HepG2 (cell line): ENCODE data around the gene GGA1. TPM values are rescaled to one million over a fixed set of nuclear protein-coding genes. Genes with fewer than 3 reads are reported as not detected.

Source experiments
- BCL6 ChIP-seq: IDR thresholded peaks from 2 replicates; pipeline ENCODE4 v1.6.1; 2016; ENCODE audit warnings: missing genetic modification reagents, missing compliant biosample characterization
- CENPX ChIP-seq: sonication (generic); formaldehyde crosslinking; IDR thresholded peaks from 2 replicates; pipeline ENCODE4 v1.9.0; 2021; ENCODE audit warnings: mild to moderate bottlenecking, missing genetic modification reagents, moderate library complexity
- DPF2 ChIP-seq: sonication (generic); formaldehyde crosslinking; IDR thresholded peaks from 2 replicates; pipeline ENCODE4 v1.4.0; 2020; ENCODE audit warnings: mild to moderate bottlenecking, low read depth, missing genetic modification reagents, borderline replicate concordance
- ESRRA ChIP-seq: sonication (generic); formaldehyde crosslinking; IDR thresholded peaks from 2 replicates; pipeline ENCODE4 v1.5.1; 2020; ENCODE audit warnings: mild to moderate bottlenecking, low read depth, missing genetic modification reagents
- GATA4 ChIP-seq: sonication (generic); IDR thresholded peaks from 2 replicates; pipeline ENCODE4 v1.6.1; 2016; ENCODE audit warnings: antibody characterized with exemption, low read depth, borderline replicate concordance
- GTF2F1 ChIP-seq: fragments of 150-350 bp; IDR thresholded peaks from 2 replicates; pipeline ENCODE4 v1.6.1; 2014; ENCODE audit warnings: low read length
- MAF1 ChIP-seq: sonication (generic); formaldehyde crosslinking; IDR thresholded peaks from 2 replicates; pipeline ENCODE4 v1.5.0; 2020; ENCODE audit warnings: missing genetic modification reagents, borderline replicate concordance
- TEAD2 ChIP-seq: sonication (generic); formaldehyde crosslinking; IDR thresholded peaks from 2 replicates; pipeline ENCODE4 v1.9.0; 2021; ENCODE audit warnings: missing genetic modification reagents
- THYN1 ChIP-seq: sonication (generic); formaldehyde crosslinking; IDR thresholded peaks from 2 replicates; pipeline ENCODE4 v1.8.1; 2023; ENCODE audit warnings: low read depth, mild to moderate bottlenecking, moderate library complexity, missing genetic modification reagents, borderline replicate concordance
- XRCC5 ChIP-seq: fragments of 200-400 bp; formaldehyde crosslinking; optimal IDR thresholded peaks from 2 replicates; pipeline ENCODE3; 2017; ENCODE audit warnings: mild to moderate bottlenecking, low read length
- ZBTB38 ChIP-seq: sonication (generic); formaldehyde crosslinking; IDR thresholded peaks from 2 replicates; pipeline ENCODE4 v1.5.1; 2020; ENCODE audit warnings: mild to moderate bottlenecking, missing genetic modification reagents
- ZNF234 ChIP-seq: sonication (generic); formaldehyde crosslinking; conservative IDR thresholded peaks from 2 replicates; pipeline ENCODE4 v1.5.1; 2020; ENCODE audit warnings: mild to moderate bottlenecking, missing genetic modification reagents
- ZNF235 ChIP-seq: sonication (generic); formaldehyde crosslinking; IDR thresholded peaks from 2 replicates; pipeline ENCODE4 v1.8.1; 2023; ENCODE audit warnings: mild to moderate bottlenecking, missing genetic modification reagents, borderline replicate concordance
- ZNF354B ChIP-seq: sonication (generic); formaldehyde crosslinking; IDR thresholded peaks from 2 replicates; pipeline ENCODE4 v1.8.0; 2022; ENCODE audit warnings: mild to moderate bottlenecking, missing genetic modification reagents
- ZNF550 ChIP-seq: sonication (generic); formaldehyde crosslinking; IDR thresholded peaks from 2 replicates; pipeline ENCODE4 v1.4.0; 2020; ENCODE audit warnings: mild to moderate bottlenecking, missing genetic modification reagents, borderline replicate concordance
- ZNF605 ChIP-seq: sonication (generic); formaldehyde crosslinking; IDR thresholded peaks from 2 replicates; pipeline ENCODE4 v1.8.0; 2022; ENCODE audit warnings: mild to moderate bottlenecking, missing genetic modification reagents
- polyA plus RNA-seq, 8 experiments: library from polyadenylated mRNA; depleted of rRNA in 3 of 8; stranded (reverse) in 7 of 8; unstranded in 1 of 8; fragments of >200 nt; fragmentation: Illumina TruSeq in 4 of 8; extraction: Trizol in 4 of 8; gene quantifications; 2 replicates each; pipeline versions ENCODE4 v1.2.1 to v1.2.3, GENCODE V29; 2011 to 2016; ENCODE audit warnings: low read depth in 4 of 8, missing spikeins in 1 of 8, mixed read lengths in 1 of 8; ENCODE audit not compliant: insufficient read depth in 1 of 8
- total RNA-seq, 5 experiments: library from RNA; depleted of rRNA; stranded (reverse); fragments of >200 nt; fragmentation: Illumina TruSeq; extraction: Trizol; gene quantifications; 2 replicates each; pipeline ENCODE4 v1.2.3, GENCODE V29; 2016; ENCODE audit warnings: low read depth in 1 of 5
- TF ChIP-seq, protein P1 (sequence below): sonication (generic); formaldehyde crosslinking; IDR thresholded peaks from 2 replicates; pipeline ENCODE4 v1.4.0; 2020; ENCODE audit warnings: mild to moderate bottlenecking, missing genetic modification reagents
- TF ChIP-seq, protein P2 (sequence below): sonication (generic); formaldehyde crosslinking; IDR thresholded peaks from 2 replicates; pipeline ENCODE4 v1.4.0; 2020; ENCODE audit warnings: mild to moderate bottlenecking, missing genetic modification reagents
- TF ChIP-seq, protein P3 (sequence below): sonication (generic); formaldehyde crosslinking; IDR thresholded peaks from 2 replicates; pipeline ENCODE4; 2020; ENCODE audit warnings: missing genetic modification reagents, mild to moderate bottlenecking, borderline replicate concordance
- TF ChIP-seq, protein P4 (sequence below): sonication (generic); formaldehyde crosslinking; IDR thresholded peaks from 2 replicates; pipeline ENCODE4 v1.4.0; 2020; ENCODE audit warnings: mild to moderate bottlenecking, missing genetic modification reagents, borderline replicate concordance

The GGA1 gene
- total and polyA plus RNA-seq, 2 of the 13 experiments (the other 11 are each of a cell fraction or from before 2014, with no cell fraction given): 29.1 to 87.2 TPM

DNA sequence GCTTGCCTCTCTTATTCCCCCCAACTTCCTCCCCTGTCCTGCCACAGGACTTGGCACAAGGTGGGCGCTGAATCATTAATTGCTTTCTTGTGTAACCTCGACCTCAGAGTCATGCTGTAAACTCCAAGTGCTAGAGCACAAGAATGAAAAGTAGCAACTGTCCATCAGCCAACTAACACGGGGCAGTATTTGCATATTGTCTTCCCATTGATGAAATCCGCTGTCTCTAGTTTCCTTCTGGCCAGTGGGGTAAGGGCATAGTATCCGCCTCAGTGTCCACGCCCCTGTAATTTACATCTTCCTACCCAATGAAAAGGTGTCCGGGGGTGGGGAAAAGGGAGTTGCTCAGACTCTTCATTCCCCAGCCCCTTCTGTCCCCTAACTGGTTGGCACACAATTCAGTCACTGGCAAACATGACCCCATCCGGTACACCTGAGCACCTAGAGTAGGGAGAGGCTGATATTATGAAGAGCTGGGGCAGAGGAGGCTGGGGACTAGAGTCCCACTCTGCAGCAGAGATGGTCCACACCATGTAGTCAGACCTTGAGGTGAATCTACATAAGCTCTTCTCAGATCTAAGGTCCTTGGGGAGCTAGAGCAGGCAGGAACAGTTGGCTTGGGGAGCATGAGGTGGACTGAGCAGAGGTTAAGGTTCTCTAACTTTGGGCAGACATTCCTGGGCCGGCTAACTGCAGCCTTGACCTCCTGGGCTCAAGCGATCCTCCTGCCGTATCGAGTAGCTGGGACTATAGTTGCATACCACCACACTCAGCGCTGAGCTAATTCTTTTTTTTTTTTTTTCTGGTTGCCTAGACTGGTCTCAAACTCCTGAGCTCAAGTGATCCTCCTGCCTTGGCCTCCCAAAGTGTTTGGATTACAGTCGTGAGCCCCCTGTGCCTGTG lies 6.8 kb upstream of the GGA1 start (continued):
- TF ChIP-seq, protein P1, sequence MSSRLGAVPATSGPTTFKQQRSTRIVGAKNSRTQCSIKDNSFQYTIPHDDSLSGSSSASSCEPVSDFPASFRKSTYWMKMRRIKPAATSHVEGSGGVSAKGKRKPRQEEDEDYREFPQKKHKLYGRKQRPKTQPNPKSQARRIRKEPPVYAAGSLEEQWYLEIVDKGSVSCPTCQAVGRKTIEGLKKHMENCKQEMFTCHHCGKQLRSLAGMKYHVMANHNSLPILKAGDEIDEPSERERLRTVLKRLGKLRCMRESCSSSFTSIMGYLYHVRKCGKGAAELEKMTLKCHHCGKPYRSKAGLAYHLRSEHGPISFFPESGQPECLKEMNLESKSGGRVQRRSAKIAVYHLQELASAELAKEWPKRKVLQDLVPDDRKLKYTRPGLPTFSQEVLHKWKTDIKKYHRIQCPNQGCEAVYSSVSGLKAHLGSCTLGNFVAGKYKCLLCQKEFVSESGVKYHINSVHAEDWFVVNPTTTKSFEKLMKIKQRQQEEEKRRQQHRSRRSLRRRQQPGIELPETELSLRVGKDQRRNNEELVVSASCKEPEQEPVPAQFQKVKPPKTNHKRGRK (CRISPR knock-in tag): no peak
- TF ChIP-seq ZNF605 (CRISPR knock-in tag) (no peak), ZNF354B (CRISPR knock-in tag) (no peak), BCL6 (0 out of 2 replicates have a peak, but pooled peaks have one; percentile 20), ZNF235 (CRISPR knock-in tag) (no peak), ZNF234 (no peak), CENPX (CRISPR knock-in tag) (no peak), MAF1 (CRISPR knock-in tag) (no peak), THYN1 (CRISPR knock-in tag) (no peak), DPF2 (CRISPR knock-in tag) (no peak), ZNF550 (CRISPR knock-in tag) (no peak), GTF2F1 (no peak), TEAD2 (no peak), GATA4 (no peak), XRCC5 (no peak), ZBTB38 (no peak), ESRRA (no peak)
- TF ChIP-seq, protein P2, sequence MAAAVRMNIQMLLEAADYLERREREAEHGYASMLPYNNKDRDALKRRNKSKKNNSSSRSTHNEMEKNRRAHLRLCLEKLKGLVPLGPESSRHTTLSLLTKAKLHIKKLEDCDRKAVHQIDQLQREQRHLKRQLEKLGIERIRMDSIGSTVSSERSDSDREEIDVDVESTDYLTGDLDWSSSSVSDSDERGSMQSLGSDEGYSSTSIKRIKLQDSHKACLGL (CRISPR knock-in tag): no peak
- TF ChIP-seq, protein P3, sequence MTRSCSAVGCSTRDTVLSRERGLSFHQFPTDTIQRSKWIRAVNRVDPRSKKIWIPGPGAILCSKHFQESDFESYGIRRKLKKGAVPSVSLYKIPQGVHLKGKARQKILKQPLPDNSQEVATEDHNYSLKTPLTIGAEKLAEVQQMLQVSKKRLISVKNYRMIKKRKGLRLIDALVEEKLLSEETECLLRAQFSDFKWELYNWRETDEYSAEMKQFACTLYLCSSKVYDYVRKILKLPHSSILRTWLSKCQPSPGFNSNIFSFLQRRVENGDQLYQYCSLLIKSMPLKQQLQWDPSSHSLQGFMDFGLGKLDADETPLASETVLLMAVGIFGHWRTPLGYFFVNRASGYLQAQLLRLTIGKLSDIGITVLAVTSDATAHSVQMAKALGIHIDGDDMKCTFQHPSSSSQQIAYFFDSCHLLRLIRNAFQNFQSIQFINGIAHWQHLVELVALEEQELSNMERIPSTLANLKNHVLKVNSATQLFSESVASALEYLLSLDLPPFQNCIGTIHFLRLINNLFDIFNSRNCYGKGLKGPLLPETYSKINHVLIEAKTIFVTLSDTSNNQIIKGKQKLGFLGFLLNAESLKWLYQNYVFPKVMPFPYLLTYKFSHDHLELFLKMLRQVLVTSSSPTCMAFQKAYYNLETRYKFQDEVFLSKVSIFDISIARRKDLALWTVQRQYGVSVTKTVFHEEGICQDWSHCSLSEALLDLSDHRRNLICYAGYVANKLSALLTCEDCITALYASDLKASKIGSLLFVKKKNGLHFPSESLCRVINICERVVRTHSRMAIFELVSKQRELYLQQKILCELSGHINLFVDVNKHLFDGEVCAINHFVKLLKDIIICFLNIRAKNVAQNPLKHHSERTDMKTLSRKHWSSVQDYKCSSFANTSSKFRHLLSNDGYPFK: no peak
- TF ChIP-seq, protein P4, sequence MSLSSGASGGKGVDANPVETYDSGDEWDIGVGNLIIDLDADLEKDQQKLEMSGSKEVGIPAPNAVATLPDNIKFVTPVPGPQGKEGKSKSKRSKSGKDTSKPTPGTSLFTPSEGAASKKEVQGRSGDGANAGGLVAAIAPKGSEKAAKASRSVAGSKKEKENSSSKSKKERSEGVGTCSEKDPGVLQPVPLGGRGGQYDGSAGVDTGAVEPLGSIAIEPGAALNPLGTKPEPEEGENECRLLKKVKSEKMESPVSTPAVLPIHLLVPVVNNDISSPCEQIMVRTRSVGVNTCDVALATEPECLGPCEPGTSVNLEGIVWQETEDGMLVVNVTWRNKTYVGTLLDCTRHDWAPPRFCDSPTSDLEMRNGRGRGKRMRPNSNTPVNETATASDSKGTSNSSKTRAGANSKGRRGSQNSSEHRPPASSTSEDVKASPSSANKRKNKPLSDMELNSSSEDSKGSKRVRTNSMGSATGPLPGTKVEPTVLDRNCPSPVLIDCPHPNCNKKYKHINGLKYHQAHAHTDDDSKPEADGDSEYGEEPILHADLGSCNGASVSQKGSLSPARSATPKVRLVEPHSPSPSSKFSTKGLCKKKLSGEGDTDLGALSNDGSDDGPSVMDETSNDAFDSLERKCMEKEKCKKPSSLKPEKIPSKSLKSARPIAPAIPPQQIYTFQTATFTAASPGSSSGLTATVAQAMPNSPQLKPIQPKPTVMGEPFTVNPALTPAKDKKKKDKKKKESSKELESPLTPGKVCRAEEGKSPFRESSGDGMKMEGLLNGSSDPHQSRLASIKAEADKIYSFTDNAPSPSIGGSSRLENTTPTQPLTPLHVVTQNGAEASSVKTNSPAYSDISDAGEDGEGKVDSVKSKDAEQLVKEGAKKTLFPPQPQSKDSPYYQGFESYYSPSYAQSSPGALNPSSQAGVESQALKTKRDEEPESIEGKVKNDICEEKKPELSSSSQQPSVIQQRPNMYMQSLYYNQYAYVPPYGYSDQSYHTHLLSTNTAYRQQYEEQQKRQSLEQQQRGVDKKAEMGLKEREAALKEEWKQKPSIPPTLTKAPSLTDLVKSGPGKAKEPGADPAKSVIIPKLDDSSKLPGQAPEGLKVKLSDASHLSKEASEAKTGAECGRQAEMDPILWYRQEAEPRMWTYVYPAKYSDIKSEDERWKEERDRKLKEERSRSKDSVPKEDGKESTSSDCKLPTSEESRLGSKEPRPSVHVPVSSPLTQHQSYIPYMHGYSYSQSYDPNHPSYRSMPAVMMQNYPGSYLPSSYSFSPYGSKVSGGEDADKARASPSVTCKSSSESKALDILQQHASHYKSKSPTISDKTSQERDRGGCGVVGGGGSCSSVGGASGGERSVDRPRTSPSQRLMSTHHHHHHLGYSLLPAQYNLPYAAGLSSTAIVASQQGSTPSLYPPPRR (CRISPR knock-in tag): no peak
